ENCODE measurements around the gene RCC2.
"Not testable (repeated sequence)": the region's sequence is repeated elsewhere in the genome, so short reads cannot be mapped to it uniquely, and the experiment has no call there.

Gene RCC2

GRCh38 chr1:17420391-17420918 lies 19.0 kb downstream of the RCC2 start:
- H3K9me3 ChIP-seq = no peaks in the 10 kb centered on the region
- H3K27ac ChIP-seq = no peak overlapping the region

GRCh38 chr1:17419626-17420328 lies 19.7 kb downstream of the RCC2 start:
- Histone ChIP-seq H3K4me1 (peaks cover 16% of the 10 kb centered on the region; the same call in 1 of the 2 replicates), H3K27me3 (no peaks in the 10 kb centered on the region), H3K4me3 (no peak overlapping the region), H3K9me3 (no peaks in the 10 kb centered on the region), H4K20me1 (peaks cover 96% of the 10 kb centered on the region), H3K9ac (no peak overlapping the region), H3K36me3 (peaks cover 99% of the 10 kb centered on the region), H3K4me2 (peak overlapping the region; percentile 20; the same call in 1 of the 2 replicates), H3K27ac (no peak overlapping the region)
- no peak for TF ChIP-seq Cebpa-rat (IDR thresholded peaks at IDR 0.05)

More at GRCh38 chr1:17420391-17420918, 19.0 kb downstream of the RCC2 start:
- Histone ChIP-seq H3K4me2 (0 out of 2 replicates have a peak overlapping the region, but pooled peaks have one; percentile 20), H3K9ac (no peak overlapping the region), H3K36me3 (peaks cover 99% of the 10 kb centered on the region), H3K4me1 (peaks cover 16% of the 10 kb centered on the region; the same call in 1 of the 2 replicates), H3K4me3 (no peak overlapping the region), H4K20me1 (peaks cover 96% of the 10 kb centered on the region), H3K27me3 (no peaks in the 10 kb centered on the region)
- TF ChIP-seq Cebpa-rat (IDR thresholded peaks at IDR 0.05) = no peak

GRCh38 chr1:17416389-17416788 lies 23.1 kb downstream of the RCC2 start:
- Histone ChIP-seq H3K9me3 (no peaks in the 10 kb centered on the region), H3K27me3 (no peaks in the 10 kb centered on the region), H3K4me3 (no peak overlapping the region), H3K36me3 (peaks cover 99% of the 10 kb centered on the region), H3K4me1 (peaks cover 11% of the 10 kb centered on the region; the same call in 1 of the 2 replicates), H3K9ac (no peak overlapping the region), H3K27ac (no peak overlapping the region), H3K4me2 (no peak overlapping the region), H4K20me1 (peaks cover 96% of the 10 kb centered on the region)
- TF ChIP-seq Cebpa-rat (IDR thresholded peaks at IDR 0.05) = no peak

GRCh38 chr1:17414022-17414421 lies 25.5 kb downstream of the RCC2 start:
- no peaks in the 10 kb centered on the region for H3K4me1 ChIP-seq
- H3K9ac ChIP-seq = peak overlapping the region; percentile 24; the same call in 1 of the 2 replicates
- H3K36me3 ChIP-seq = peaks cover 99% of the 10 kb centered on the region
- H3K27me3 ChIP-seq = no peaks in the 10 kb centered on the region
- peaks cover 96% of the 10 kb centered on the region for H4K20me1 ChIP-seq
- H3K4me3 ChIP-seq = no peak overlapping the region
- H3K9me3 ChIP-seq = no peaks in the 10 kb centered on the region
- no peak overlapping the region for H3K27ac ChIP-seq
- TF ChIP-seq Cebpa-rat (IDR thresholded peaks at IDR 0.05) = no peak
- no peak overlapping the region for H3K4me2 ChIP-seq

- Histone ChIP-seq H3K9me3 (no peaks in the 10 kb centered on the region), H4K20me1 (peaks cover 96% of the 10 kb centered on the region), H3K4me2 (no peak overlapping the region), H3K9ac (no peak overlapping the region), H3K27ac (no peak overlapping the region), H3K4me1 (no peaks in the 10 kb centered on the region), H3K4me3 (no peak overlapping the region), H3K36me3 (peaks cover 99% of the 10 kb centered on the region), H3K27me3 (no peaks in the 10 kb centered on the region)
- TF ChIP-seq Cebpa-rat (IDR thresholded peaks at IDR 0.05) = no peak
These were observed 27.2 kb downstream of the RCC2 start for GRCh38 chr1:17412093-17412870.

GRCh38 chr1:17409391-17409811 lies 30.1 kb downstream of the RCC2 start:
- H3K9ac ChIP-seq = no peak overlapping the region
- H3K4me3 ChIP-seq = no peak overlapping the region
- H3K4me1 ChIP-seq = 0 out of 2 replicates have a peak, but pooled peaks cover 1% of the 10 kb centered on the region
- peaks cover 100% of the 10 kb centered on the region for H4K20me1 ChIP-seq
- no peaks in the 10 kb centered on the region for H3K9me3 ChIP-seq
- no peak overlapping the region for H3K4me2 ChIP-seq
- H3K27me3 ChIP-seq = no peaks in the 10 kb centered on the region
- TF ChIP-seq Cebpa-rat (IDR thresholded peaks at IDR 0.05) = no peak
- H3K27ac ChIP-seq = no peak overlapping the region
- peaks cover 89% of the 10 kb centered on the region for H3K36me3 ChIP-seq

GRCh38 chr1:17407786-17408514 lies 31.5 kb downstream of the RCC2 start:
- Histone ChIP-seq H4K20me1 (peaks cover 90% of the 10 kb centered on the region), H3K36me3 (peaks cover 75% of the 10 kb centered on the region)
- not testable (repeated sequence) for H3K4me3 ChIP-seq, H3K27ac ChIP-seq, H3K9ac ChIP-seq, H3K27me3 ChIP-seq, H3K4me1 ChIP-seq, H3K4me2 ChIP-seq, H3K9me3 ChIP-seq

GRCh38 chr1:17406760-17407475 lies 32.6 kb downstream of the RCC2 start:
- Histone ChIP-seq H4K20me1 (peaks cover 86% of the 10 kb centered on the region), H3K36me3 (peaks cover 65% of the 10 kb centered on the region)
- H3K27ac ChIP-seq, H3K9me3 ChIP-seq, H3K4me2 ChIP-seq, H3K27me3 ChIP-seq, H3K4me1 ChIP-seq, H3K9ac ChIP-seq, H3K4me3 ChIP-seq: not testable (repeated sequence)
